GM12873 (cell line): ENCODE results near the gene KAZN.

Experiments used
- TF ChIP-seq, protein P1 (sequence below): IDR thresholded peaks from 2 replicates; pipeline ENCODE4 v1.5.1; 2012; ENCODE audit warnings: low read depth, mild to moderate bottlenecking, moderate library complexity, low read length, control low read depth; ENCODE audit not compliant: insufficient read depth; ENCODE audit errors: missing control alignments

Gene KAZN

GRCh38 chr1:14897080-14897449 is 298.6 kb downstream of the KAZN start:
- TF ChIP-seq, protein P1, sequence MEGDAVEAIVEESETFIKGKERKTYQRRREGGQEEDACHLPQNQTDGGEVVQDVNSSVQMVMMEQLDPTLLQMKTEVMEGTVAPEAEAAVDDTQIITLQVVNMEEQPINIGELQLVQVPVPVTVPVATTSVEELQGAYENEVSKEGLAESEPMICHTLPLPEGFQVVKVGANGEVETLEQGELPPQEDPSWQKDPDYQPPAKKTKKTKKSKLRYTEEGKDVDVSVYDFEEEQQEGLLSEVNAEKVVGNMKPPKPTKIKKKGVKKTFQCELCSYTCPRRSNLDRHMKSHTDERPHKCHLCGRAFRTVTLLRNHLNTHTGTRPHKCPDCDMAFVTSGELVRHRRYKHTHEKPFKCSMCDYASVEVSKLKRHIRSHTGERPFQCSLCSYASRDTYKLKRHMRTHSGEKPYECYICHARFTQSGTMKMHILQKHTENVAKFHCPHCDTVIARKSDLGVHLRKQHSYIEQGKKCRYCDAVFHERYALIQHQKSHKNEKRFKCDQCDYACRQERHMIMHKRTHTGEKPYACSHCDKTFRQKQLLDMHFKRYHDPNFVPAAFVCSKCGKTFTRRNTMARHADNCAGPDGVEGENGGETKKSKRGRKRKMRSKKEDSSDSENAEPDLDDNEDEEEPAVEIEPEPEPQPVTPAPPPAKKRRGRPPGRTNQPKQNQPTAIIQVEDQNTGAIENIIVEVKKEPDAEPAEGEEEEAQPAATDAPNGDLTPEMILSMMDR: no peak

DNA sequence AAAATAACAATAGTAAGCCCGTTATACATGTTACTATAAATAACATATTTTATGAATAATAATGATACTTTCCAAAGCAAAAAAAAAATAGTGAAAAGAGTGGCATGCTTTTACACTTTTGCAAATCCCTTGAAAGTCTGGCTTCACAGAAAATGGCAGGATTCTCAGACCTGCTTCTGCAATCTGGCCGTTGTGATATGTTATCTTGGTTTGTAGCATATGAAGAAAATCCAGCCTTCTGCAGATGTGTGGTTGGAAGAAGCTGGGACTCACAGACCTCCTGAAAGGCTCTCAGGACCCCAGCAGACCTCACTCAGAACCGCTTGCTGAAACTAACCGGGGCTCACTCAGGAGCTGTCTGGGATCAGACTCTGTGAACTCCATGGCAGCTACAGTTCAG is 299.1 kb downstream of the KAZN start:
- TF ChIP-seq, protein P1: no peak

DNA sequence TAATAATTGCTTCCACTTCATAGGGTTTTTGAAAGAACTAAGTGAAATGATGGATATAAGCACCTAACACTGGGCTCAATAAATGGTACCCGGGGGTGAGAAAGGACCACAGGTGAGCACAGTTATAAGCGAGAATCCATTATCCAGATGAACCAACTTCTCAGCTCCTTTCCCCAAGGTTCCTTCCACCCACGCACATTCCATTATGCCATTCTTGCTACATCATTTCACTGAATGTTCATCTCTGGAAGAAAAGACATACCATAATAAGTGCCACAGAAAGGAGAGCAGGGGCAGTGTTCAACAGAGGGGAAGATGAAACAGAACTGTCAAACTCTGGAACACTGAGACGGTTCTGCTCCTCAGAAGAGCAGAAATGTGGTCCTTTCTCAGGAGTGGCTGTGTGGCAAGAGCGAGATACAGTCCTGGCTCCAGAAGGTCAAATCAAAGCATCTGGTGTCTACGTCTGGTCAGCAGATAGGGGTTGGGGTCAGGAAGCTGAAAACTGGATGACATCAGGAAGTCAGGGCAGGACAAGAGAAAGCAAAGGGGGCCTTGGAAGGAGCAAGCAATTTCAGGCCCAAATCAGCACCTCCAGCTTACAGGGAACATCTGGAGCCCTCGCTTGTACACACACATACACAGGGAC is 299.6 kb downstream of the KAZN start:
- TF ChIP-seq, protein P1: no peak

- TF ChIP-seq, protein P1: no peak
Observed at GRCh38 chr1:14899686-14900085, 301.2 kb downstream of the KAZN start.

DNA sequence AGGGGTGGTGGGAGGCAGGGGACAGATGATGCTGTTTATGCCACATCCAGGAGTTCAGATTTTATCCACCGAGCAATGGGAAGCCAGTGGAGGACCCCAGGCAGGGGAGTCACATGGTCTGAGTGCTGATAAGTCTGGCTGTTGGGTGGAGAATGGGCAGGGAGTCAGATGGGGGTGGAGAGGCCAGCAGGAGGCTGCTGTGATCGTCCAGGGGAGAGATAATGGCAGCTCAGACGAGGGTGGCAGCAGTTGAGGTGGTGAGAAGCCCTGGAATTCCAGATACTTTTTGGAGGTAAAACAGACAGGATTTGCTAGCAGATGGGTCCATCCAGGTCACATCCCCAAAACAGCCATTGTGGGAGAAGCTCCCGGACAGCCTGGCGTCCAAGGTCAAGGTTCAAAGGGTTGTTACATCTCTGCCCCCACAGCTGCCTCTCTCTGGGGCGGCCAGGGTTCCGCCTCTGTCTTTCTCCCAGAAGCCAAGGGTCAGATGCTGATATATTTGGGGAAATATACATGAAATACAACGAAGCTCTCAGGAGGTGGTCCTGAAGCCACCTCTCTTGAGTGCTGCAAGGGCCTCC is 303.0 kb downstream of the KAZN start:
- TF ChIP-seq, protein P1: no peak

GRCh38 chr1:14903922-14904321 is 305.4 kb downstream of the KAZN start:
- TF ChIP-seq, protein P1: no peak

- TF ChIP-seq, protein P1: no peak
Observed at GRCh38 chr1:14906665-14907064, 308.2 kb downstream of the KAZN start.
